T-helper 2 cell treated with Interferon-gamma antibody and Interleukin-4, amounts not matched to agents 5 μg/mL and 100 μg/mL, for 36 hours (primary cell): Measurements from ENCODE around the gene GP1BB.

Experiments
- DNase-seq: peaks from one replicate; pipeline ENCODE4 v3.0.0; 2021; ENCODE audit warnings: low spot score
- H3K27ac Mint-ChIP-seq: one replicate; pipeline ENCODE4 v1.8.0; 2021; ENCODE audit warnings: mild to moderate bottlenecking, mixed read lengths
- H3K27me3 Mint-ChIP-seq: one replicate; pipeline ENCODE4 v1.8.0; 2021; ENCODE audit warnings: low read depth, mixed read lengths
- H3K36me3 Mint-ChIP-seq: one replicate; pipeline ENCODE4 v1.8.0; 2021; ENCODE audit warnings: low read depth, mixed read lengths
- H3K4me1 Mint-ChIP-seq: one replicate; pipeline ENCODE4 v1.8.0; 2021; ENCODE audit warnings: low read depth, mixed read lengths
- H3K4me3 Mint-ChIP-seq: one replicate; pipeline ENCODE4 v1.8.0; 2022; ENCODE audit warnings: mild to moderate bottlenecking, moderate library complexity, mixed read lengths
- H3K9me3 Mint-ChIP-seq: one replicate; pipeline ENCODE4 v1.8.0; 2021; ENCODE audit warnings: mixed read lengths

The GP1BB gene

GRCh38 chr22:19714312-19715187 lies 8.8 kb upstream of the GP1BB start, which contains the start of gene SEPTIN5:
SEPTIN5 (plus strand) TSS chr22:19714503; CDS start chr22:19714589, 86 bp downstream.
- Mint-ChIP-seq H3K4me3 (peak within 1 kb of the TSS; percentile 62), H3K27ac (no peak within 1 kb of the TSS), H3K36me3 (no peaks in the 10 kb centered on the region), H3K9me3 (no peaks in the 10 kb centered on the region), H3K4me1 (peaks cover 2% of the 10 kb centered on the region), H3K27me3 (peaks cover 26% of the 10 kb centered on the region)
- no peak for DNase-seq

GRCh38 chr22:19715188-19715930 lies 8.0 kb upstream of the GP1BB start:
- Mint-ChIP-seq H3K4me3 (peak overlapping the region; percentile 36), H3K27me3 (peaks cover 34% of the 10 kb centered on the region), H3K27ac (no peak overlapping the region), H3K4me1 (peaks cover 2% of the 10 kb centered on the region), H3K36me3 (no peaks in the 10 kb centered on the region), H3K9me3 (no peaks in the 10 kb centered on the region)
- no peak for DNase-seq

- Mint-ChIP-seq H3K36me3 (no peaks in the 10 kb centered on the region), H3K27me3 (peaks cover 43% of the 10 kb centered on the region), H3K27ac (no peak overlapping the region), H3K4me3 (no peak overlapping the region), H3K4me1 (peaks cover 2% of the 10 kb centered on the region), H3K9me3 (no peaks in the 10 kb centered on the region)
- no peak for DNase-seq
Measured at GRCh38 chr22:19716041-19716828, 7.1 kb upstream of the GP1BB start.

GRCh38 chr22:19716829-19717105 lies 6.6 kb upstream of the GP1BB start:
- H3K9me3 Mint-ChIP-seq = no peaks in the 10 kb centered on the region
- peaks cover 2% of the 10 kb centered on the region for H3K4me1 Mint-ChIP-seq
- H3K4me3 Mint-ChIP-seq = no peak overlapping the region
- DNase-seq = no peak
- H3K36me3 Mint-ChIP-seq = no peaks in the 10 kb centered on the region
- H3K27me3 Mint-ChIP-seq = peaks cover 45% of the 10 kb centered on the region
- H3K27ac Mint-ChIP-seq = no peak overlapping the region

- Mint-ChIP-seq H3K9me3 (no peaks in the 10 kb centered on the region), H3K27me3 (peaks cover 43% of the 10 kb centered on the region), H3K4me1 (peaks cover 2% of the 10 kb centered on the region), H3K36me3 (no peaks in the 10 kb centered on the region), H3K27ac (no peak overlapping the region), H3K4me3 (no peak overlapping the region)
- no peak for DNase-seq
Measured at GRCh38 chr22:19717181-19717580, 6.2 kb upstream of the GP1BB start.

- Mint-ChIP-seq H3K27ac (no peak overlapping the region), H3K9me3 (no peaks in the 10 kb centered on the region), H3K27me3 (peaks cover 43% of the 10 kb centered on the region), H3K36me3 (no peaks in the 10 kb centered on the region), H3K4me1 (peaks cover 2% of the 10 kb centered on the region), H3K4me3 (peak overlapping the region; percentile 75)
- DNase-seq = peak; percentile 80
Measured at GRCh38 chr22:19717691-19718455, 5.5 kb upstream of the GP1BB start.

- H3K9me3 Mint-ChIP-seq = no peaks in the 10 kb centered on the region
- H3K36me3 Mint-ChIP-seq = no peaks in the 10 kb centered on the region
- no peak overlapping the region for H3K4me3 Mint-ChIP-seq
Measured at GRCh38 chr22:19718456-19719049, 4.8 kb upstream of the GP1BB start.

GRCh38 chr22:19719050-19719482 lies 4.3 kb upstream of the GP1BB start:
- peak overlapping the region; percentile 69 for H3K4me3 Mint-ChIP-seq
- H3K9me3 Mint-ChIP-seq = no peaks in the 10 kb centered on the region
- peaks cover 40% of the 10 kb centered on the region for H3K27me3 Mint-ChIP-seq
- peaks cover 2% of the 10 kb centered on the region for H3K4me1 Mint-ChIP-seq
- H3K27ac Mint-ChIP-seq = no peak overlapping the region
- H3K36me3 Mint-ChIP-seq = no peaks in the 10 kb centered on the region
- no peak for DNase-seq

More at GRCh38 chr22:19718456-19719049, 4.8 kb upstream of the GP1BB start:
- H3K4me1 Mint-ChIP-seq = peaks cover 2% of the 10 kb centered on the region
- no peak overlapping the region for H3K27ac Mint-ChIP-seq
- no peak for DNase-seq
- peaks cover 42% of the 10 kb centered on the region for H3K27me3 Mint-ChIP-seq

- Mint-ChIP-seq H3K4me1 (peaks cover 2% of the 10 kb centered on the region), H3K36me3 (no peaks in the 10 kb centered on the region), H3K4me3 (peak overlapping the region; percentile 69), H3K27me3 (peaks cover 42% of the 10 kb centered on the region), H3K9me3 (no peaks in the 10 kb centered on the region), H3K27ac (no peak overlapping the region)
- DNase-seq = no peak
Measured at GRCh38 chr22:19719488-19720021, 3.8 kb upstream of the GP1BB start.

- Mint-ChIP-seq H3K36me3 (no peaks in the 10 kb centered on the region), H3K4me3 (peak overlapping the region; percentile 33), H3K27me3 (peaks cover 47% of the 10 kb centered on the region), H3K9me3 (no peaks in the 10 kb centered on the region), H3K27ac (no peak overlapping the region), H3K4me1 (peaks cover 2% of the 10 kb centered on the region)
- no peak for DNase-seq
Measured at GRCh38 chr22:19720150-19720827, 3.0 kb upstream of the GP1BB start.

- DNase-seq = no peak
- Mint-ChIP-seq H3K36me3 (no peaks in the 10 kb centered on the region), H3K27ac (no peak overlapping the region), H3K4me3 (no peak overlapping the region), H3K27me3 (peaks cover 50% of the 10 kb centered on the region), H3K4me1 (peaks cover 2% of the 10 kb centered on the region), H3K9me3 (no peaks in the 10 kb centered on the region)
Measured at GRCh38 chr22:19720999-19721329, 2.4 kb upstream of the GP1BB start.

GRCh38 chr22:19721330-19722177 lies 1.8 kb upstream of the GP1BB start:
- no peaks in the 10 kb centered on the region for H3K36me3 Mint-ChIP-seq
- no peak overlapping the region for H3K27ac Mint-ChIP-seq
- DNase-seq = no peak
- no peaks in the 10 kb centered on the region for H3K9me3 Mint-ChIP-seq
- peaks cover 2% of the 10 kb centered on the region for H3K4me1 Mint-ChIP-seq
- peaks cover 50% of the 10 kb centered on the region for H3K27me3 Mint-ChIP-seq
- no peak overlapping the region for H3K4me3 Mint-ChIP-seq
